ENCODE measurements around the gene LRP1B.
"Not testable (repeated sequence)": the region's sequence is repeated elsewhere in the genome, so short reads cannot be mapped to it uniquely, and the experiment has no call there.

The LRP1B gene

DNA sequence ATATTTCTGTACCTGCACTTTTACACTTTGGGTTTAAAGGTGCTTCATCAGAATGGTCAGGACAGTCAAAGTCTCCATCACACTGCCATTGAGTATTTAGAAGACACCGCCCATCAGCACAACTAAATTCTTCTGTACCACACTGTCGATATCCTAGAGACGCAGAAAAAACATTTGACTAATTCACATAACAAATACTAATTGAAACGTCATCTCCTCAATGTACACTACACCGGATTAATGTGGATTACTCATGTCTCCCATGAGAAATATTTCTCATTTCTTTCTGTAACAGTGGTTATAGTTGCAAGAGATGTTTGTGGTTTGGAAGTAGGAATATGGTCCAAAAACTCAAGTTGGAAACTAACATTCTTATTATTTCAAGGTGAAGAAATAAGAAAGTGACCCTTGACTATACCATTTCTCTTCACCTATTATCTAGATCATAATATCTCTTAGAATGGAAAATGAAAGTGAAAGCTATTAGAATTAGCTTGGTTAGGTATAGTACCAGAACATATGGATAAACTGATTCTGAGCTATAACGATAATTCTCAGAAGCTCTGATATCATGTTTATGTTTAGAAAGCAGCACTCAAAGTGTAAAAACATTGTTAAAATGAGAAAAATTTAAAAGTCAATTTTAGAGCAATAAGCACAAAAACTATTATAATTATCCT lies 1627.7 kb downstream of the LRP1B start:
- DNase-seq = no peak

DNA sequence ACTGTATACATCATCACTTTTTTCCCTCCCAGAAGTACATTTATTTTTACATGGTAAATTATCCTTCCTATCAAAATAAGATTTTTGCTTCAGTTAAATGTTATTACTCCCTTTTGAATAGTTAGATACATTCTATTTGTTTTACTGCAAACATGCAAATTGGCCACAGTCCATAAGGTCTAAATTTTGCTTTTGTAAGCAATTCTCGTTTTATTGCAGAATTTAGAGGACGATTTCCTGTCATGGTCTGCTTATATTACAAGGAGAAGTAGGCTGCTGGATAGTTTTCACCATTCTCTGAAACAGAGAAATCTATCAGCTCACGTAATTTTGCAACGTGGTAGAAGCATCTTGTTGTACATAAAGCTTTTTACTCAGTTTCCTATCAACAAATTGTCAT lies 1632.5 kb downstream of the LRP1B start:
- DNase-seq = no peak

DNA sequence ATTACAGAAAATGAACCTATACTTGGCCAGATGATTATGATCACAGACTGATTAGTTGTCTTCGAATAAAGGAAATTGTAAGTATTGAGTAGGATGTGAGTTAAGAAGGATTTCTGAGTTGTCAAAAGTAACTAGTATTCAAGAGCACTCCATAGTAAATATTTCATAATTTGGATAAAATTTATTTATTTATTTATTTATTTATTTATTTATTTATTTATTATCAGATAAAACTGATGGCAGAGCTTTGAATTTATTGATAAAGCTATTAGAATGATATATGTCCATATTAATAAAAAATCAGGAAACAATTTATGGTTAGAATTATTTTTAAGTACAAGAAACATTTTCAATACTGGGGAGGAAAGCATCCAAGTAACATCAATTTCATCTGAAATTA lies 1634.1 kb downstream of the LRP1B start:
- no peak for DNase-seq

DNA sequence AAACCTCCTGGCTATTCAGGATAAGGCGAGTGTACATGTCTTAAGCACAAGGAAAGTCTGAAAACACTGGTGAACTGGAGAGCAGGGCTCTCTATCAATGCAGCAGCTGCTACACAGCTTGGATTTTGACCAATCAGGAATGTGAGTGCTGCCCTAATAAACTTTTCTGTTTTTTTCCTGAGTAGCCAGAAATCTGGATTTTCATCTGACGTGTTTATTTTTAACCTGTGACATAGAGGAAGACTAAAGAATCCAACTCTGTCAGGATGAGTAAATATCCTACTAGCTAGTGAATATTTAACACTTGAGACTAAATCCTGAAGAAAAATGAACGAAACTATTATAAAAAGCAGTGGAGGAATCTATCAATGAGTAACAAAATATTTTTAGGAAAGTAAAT lies 1638.9 kb downstream of the LRP1B start:
- no peak for DNase-seq

DNA sequence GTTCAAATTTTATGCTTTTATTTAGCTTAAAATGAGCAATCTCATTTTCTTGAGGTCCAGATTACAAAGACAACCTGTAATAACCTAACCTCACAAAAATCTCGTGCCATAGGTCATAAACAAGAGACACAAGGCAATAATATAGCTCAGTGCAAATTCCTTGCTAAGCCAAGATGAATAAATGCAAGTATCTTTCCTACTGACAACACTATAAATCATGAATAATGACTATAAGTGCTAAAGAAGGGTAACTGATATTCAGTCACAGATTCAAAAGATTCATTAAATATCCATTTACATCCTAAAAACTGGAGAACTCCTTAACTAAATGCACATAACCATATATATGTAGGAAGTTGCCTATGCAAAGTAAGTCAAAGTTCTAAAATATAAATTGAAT lies 1641.6 kb downstream of the LRP1B start:
- no peak for DNase-seq

DNA sequence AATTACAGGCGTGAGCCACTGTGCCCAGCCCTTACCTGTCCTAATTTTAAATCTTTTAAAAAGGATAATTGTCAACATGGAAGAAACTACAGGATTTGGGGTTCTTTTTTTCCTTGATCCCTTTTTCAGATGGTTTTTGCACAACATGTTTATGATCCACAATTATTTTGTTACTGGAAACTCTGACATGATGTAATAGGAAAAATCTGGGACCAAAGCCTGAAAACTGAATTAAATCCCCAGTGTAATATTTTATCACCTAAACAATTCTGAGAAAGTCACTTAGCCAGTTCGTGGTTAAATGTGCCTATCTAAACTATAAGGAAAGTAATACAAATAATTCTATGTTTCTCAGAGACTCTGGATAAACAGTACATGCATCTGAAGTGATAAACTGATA lies 1649.7 kb downstream of the LRP1B start:
- no peak for DNase-seq

DNA sequence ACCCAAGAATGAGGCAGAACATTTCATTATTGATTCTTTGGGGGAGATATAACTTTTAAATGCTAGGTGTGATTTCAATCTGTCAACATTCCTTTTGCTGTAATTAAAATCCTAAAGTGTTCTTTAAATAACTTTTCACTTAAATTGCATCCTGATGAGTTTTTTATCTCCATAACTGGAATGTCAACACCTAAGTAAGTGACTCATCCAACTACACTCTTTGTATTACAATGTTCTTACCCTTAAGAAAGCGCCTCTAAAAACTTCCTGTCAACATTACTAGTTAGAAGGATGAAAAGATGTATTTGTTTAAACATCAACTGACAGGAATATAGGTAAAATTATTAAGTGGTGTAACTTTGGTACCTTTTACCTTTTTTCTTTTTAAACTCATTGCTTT lies 1657.0 kb downstream of the LRP1B start:
- DNase-seq = no peak

DNA sequence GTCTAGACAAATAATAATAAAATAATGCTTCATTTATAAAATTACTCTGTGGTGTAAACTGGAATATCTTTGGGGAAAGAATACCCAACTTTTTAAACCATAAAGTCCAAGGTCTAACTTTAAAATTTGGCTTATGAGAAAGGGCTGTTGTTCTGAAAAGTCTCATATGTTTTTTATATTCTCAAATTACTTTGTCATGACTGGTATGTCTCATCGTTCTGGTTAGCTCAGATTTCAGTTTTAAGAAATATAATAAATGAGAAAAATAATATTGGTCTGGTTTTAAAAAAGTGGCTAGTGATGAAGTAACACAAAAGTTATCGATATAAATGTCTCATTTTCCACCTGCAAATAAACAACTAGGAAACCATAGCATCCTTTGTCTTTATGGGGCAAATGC lies 1658.1 kb downstream of the LRP1B start:
- DNase-seq = no peak

DNA sequence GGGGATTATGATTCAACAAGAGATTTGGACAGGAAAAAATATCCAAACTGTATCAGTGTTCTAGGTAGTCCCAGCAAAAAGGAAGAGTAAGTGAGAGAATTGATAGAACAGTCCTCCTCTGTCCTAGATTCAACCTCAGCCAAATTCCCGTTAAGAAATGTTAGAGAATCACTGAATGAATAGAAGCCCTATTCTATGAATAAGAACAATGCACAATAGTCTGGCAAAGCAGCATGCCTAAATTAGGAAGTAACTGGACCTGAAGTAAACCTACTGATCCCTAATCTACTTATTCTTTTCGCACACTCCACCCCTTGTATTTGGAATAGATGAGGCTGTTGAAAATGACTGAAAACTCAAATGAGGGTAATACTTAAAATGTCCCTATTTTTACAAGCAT lies 1665.5 kb downstream of the LRP1B start:
- no peak for DNase-seq

DNA sequence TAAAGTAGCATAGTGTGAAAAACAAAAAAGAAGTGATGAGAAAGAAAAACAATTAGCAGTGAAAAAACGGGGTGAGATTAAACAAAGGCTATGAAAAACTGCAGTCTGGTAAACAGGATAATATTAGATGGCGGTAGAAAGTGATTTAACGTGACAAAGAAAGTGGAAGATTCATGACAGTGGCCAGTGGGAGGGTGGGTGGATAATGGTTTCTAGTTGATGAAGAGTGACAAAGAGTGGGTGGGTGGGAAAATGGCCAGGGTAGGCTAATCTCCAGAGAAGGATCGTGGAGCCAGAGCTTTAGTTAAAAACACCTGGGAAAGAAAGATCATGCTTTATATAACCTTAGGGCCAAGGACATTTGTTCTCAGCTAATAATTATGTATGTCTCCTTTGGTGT lies 1667.8 kb downstream of the LRP1B start:
- DNase-seq = no peak

DNA sequence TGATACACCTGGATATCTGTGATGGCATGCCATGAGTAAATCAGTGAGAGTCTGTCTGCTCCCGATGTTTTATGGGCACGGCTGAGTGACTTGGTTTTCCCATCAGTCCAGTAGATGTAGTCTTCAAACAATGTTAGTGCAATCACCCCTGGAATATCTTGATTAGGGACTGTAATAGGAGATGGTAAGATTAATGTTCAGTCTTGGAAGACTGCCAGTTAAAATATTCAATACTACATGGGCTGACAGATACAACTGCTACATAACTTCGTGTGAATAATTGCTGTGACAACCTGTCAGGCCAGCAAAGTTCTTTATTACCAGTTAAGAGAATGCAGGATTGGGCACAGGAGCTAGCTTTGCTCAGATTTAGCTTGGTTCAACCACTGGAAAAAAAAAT lies 1673.3 kb downstream of the LRP1B start:
- DNase-seq = no peak

DNA sequence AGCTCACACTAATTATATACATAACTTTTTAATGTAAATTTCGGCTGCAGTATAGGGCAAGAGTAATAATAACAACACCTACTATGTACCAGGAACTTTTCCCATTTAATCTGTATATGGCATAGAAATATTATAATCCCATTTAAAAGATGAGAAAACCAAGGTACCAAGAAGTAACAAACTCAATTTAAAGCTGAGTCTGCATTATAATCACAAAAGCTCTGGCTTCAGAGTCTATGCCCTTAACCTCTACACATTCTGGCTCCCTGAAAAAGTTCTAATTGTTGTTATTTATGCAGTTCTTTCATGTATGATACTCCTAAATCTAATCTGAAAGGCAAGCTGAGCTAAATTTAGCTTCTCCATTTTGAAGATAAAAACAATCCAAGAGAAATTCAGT lies 1675.5 kb downstream of the LRP1B start:
- DNase-seq = no peak

DNA sequence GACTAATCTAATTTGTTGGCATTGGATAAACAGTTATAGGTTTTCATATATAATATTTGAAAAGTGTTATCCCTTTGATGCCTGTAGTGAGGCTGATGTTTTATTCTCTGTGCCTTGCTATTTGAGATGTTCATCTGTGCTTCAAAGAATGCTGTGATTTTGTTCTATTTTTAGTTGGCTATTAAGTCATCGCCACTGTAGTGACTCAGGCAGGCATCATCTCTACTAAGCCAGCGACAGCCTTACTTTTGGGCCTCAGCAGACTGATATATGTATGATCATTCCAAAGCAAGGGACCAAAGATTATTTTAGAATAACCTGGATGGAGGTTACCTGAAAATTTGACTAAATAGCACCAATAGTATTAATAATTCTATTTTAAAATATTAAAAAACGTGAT lies 1676.1 kb downstream of the LRP1B start:
- no peak for DNase-seq

DNA sequence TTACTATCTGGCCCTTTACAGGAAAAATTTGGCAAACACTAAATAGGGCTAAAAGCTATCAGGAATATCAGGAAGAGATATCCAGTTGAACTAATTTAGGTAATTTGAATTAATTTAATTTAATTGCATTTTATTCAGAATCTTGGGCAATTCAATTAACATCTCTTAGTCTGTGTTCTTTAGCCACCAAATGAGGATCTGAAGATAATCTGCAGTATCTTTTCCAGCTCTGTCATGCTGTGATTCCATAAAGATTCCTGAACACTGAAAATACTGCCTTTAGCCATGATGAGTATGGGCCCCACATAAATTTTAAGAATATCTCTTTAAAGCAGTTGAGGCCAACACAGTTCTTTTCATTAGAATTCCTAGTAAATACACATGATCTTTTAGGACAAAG lies 1679.5 kb downstream of the LRP1B start:
- no peak for DNase-seq

DNA sequence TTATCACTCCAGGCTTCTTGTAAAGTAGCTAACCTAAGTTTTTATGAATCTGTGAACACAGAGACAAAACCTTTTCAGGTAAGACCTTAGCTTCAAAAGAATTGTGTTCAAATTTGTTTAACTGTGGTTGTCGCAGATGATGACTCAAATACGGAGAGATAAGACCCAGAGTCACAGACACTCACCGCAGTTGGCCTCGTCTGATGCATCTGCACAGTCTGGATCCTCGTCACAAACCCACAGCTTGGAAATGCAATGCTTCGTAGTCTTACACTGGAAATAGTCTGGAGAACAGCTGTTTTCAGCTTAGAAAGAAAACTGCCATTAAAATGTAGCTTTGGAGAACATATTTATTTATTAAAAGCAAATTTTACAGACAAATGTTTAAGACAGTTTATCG lies 1688.5 kb downstream of the LRP1B start:
- no peak for DNase-seq

DNA sequence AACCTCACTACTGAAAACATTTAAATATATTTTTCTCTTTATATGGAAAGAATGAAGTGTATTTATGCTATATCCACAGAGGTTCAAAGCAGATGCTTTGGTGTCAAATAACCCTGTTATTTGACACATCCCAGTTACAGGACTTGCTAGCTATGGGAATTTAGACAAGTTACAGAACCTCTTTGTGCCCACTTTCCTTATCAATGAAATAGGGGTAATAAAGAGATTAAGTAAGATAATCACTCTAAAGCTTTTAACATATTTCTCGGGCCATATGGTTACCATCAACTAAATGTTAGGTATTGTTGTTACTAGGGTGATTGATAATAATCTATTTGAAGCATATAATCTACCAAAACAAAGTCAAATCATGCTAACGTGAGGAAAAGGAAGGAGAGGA lies 1690.0 kb downstream of the LRP1B start:
- DNase-seq = no peak

DNA sequence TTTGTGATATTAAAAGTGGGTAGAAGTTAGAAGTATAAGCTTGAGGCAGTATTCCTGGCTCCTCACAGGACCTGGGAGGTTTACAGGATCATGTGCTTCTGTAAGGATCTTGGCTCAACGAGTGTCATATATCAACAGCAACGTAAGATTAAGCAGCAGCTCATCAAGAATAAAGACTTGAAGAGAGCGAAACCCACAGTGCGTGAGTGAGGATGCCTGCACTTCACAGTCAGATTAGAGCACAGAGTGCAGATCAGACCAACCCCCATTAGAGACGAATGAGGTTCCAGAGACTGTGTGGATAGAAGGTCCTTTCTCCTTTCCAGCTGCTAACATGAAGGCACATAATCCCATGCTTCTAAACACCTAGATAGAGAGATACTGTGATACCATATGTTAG lies 1693.9 kb downstream of the LRP1B start:
- DNase-seq = no peak

DNA sequence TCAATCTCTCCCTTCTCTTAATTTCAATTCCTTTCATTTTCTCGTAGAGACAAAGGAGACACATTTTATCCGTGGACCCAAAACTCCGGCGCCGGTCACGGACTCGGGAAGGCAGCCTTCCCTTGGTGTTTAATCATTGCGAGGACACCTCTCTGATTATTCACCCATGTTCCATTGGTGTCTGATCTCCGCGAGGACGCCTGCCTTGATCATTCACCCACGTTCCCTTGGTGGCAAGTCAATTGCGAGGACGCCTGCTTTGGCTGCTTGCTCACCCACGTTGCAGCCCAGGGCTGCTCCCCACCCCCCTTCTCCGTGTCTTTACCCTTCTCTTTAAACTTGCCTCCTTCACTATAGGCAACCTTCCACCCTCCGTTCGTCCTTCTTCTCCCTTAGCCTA lies 1703.8 kb downstream of the LRP1B start:
- DNase-seq = not testable (repeated sequence)

DNA sequence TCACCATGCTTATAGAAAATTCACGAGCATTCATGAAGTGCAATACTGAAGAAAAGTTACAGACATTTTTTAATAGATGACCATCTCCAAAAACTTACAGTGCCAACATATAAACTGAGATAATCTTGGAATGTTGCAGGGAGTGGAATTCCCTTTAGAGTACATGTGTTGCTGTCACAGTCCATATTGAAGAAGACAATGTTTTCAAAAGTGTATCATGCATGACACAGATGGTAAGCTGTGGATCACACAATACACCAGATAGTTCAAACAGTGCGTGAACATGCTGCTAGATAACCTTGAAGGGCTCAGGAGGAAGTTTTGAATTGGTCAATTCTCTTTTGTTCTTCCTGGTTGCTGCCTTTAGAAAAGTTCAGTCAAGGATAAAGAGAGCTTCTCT lies 1706.3 kb downstream of the LRP1B start:
- DNase-seq = no peak

DNA sequence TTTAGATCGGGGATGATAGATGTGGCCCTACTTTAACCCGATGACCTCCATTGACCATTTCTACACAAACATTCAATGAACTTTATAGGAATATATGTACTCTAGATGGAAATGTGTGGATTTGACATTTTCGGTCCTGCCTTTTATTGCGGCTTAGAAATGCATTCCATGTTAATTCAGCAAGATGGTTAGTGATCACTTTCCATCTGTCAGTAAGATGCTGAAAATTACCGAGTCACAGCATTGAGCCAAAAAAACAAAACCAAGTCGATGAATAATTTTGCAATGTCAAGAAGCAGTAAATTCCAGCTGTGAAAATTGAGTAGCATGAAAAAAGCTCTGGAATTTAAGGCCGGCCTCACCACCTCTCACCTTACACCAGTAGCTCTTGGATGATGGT lies 1708.1 kb downstream of the LRP1B start:
- DNase-seq = no peak

DNA sequence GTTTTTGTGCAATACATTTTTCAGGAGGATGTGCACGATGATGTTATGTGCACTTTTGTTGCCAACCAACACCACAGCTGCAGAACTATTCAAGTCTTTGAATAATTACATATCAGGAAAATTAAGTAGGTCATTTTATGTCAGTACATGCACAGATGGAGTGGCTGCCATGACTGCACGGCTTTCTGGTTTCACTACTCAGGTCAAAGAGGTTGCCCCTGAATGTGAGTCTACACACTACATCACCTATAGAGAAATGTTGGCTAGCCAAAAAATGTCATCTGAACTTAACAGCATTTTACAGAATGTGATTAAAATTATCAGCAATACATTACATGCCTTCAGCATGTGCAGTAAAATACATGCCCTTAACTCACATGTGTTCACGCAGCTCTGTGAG lies 1713.3 kb downstream of the LRP1B start:
- DNase-seq = no peak

DNA sequence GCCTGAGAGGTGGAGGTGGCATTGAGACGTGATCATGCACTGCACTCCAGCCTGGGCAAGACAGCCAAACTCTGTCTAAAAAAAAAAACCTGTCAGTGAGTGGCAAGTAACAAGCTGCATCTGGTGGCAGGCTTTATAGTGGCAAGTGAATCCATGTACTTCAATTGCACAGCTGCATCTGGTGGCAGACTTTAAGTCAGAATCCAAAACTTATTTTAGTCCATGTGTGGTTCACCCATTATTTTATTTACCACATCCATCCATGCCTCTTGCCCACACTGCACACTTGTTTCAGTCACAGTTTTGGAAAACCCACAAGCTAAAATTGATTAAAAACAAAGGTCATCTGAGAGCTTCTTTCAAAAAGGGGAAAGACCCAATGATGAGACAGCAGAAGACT lies 1714.2 kb downstream of the LRP1B start:
- DNase-seq = no peak

DNA sequence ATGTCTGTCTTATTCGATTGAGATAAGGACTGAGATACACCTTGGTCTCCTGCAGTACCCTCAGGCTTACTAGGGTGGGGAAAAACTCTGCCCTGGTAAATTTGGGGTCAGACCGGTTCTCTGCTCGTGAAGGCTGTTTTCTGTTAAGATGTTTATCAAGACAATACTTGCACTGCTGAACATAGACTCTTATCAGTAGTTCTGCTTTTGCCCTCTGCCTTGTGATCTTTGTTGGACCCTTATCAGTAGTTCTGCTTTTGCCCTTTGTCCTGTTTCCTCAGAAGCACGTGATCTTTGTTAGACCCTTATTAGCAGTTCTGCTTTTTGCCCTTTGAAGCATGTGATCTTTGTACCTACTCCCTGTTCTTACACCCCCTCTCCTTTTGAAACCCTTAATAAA lies 1715.8 kb downstream of the LRP1B start:
- DNase-seq = not testable (repeated sequence)

DNA sequence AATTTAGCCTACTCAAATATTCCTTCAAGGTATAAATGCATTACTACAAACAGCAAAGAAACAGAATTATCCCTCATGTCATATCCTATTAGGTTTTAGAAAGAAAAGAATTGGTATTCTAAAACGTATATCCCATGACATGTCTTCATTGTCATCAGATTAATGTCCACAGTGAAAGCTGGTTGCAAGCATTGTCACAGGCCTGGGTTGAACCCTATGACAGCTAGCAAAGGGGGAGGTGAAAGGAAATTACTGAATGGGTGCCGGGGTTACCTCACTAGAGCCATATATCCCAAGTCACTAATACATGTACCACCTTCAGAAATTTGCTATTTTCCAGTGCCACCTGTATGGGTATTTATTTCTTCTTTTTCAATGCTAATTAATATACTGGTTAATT lies 1720.1 kb downstream of the LRP1B start:
- DNase-seq = no peak

DNA sequence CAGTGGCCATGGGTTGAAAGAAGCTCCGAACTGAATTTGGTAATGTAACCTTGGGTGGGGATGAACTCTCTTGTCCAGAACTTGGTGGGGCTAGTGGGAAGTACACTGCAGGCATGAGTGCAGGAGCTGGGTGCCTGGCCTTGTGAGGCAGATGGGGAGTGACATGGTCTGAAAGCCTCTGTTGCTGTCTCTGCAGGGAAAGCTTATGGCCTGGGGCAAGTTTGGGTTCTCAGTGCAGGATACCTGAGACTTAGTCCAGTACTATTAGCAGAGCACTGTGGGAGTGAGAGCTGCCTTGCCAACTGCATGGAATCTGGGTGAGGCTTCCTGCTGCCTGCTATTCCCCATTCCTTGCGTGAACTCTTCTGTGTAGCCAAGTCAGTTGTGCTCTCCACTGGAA lies 1729.8 kb downstream of the LRP1B start:
- DNase-seq = no peak

DNA sequence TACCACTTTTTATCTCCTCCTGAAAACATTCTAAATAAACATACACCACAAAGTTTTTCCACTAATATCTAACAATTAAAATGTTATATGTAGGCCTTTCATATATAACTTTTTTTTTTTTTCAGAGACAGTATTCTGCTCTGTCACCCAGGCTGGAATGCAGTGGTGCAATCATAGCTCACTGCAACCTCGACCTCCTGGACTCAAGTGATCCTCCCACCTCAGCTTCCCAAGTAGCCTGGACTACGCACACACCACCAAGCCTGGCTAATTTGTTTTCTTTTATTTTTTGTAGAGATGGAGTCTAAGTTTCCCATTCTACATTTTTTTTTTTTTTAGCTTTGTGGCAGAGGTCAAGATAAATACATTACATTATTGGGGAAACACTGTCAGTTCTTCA lies 1738.0 kb downstream of the LRP1B start:
- no peak for DNase-seq
